ENCODE results near the gene PDHB. TPM values are rescaled to one million over a fixed set of nuclear protein-coding genes. Genes with fewer than 3 reads are reported as not detected.
A peak's percentile ranks its signal among the peaks of the same experiment; 100 is the strongest.

Gene PDHB
- polyA plus RNA-seq, 3 donors: 30.5 to 125 (median 112) TPM

GRCh38 chr3:58470363-58471024 lies 36.9 kb upstream of the PDHB start:
- Histone ChIP-seq H2AFZ (ENCODE audit: insufficient read depth, low read depth, low read length, poor library complexity, severe bottlenecking) (peak overlapping the region; percentile 57), H3K4me2 (replicated peaks; ENCODE audit: extremely low read depth, low read length, poor library complexity, severe bottlenecking) (peak overlapping the region; percentile 74), H3K36me3 (replicated peaks in 1 of 2; ENCODE audit: control insufficient read depth in 1 of 2, insufficient read depth in 2 of 2, low read length in 2 of 2) (no peaks in the 10 kb centered on the region), H3K9ac (ENCODE audit: insufficient read depth, low read length, poor library complexity, severe bottlenecking) (peak overlapping the region; percentile 64), H3K4me3 (replicated peaks in 1 of 3; ENCODE audit: low read depth in 2 of 3, low read length in 3 of 3) (peak overlapping the region in 1 of 3 experiments; percentile 77), H3K4me1 (ENCODE audit: control insufficient read depth in 1 of 2, insufficient read depth in 2 of 2, low read length in 2 of 2) (peaks cover 63 to 69% of the 10 kb centered on the region in 2 donors), H3K27me3 (ENCODE audit: control insufficient read depth in 2 of 2, insufficient read depth in 2 of 2, low read length in 2 of 2) (no peaks in the 10 kb centered on the region), H4K20me1 (ENCODE audit: insufficient read depth, low read length) (no peaks in the 10 kb centered on the region), H3K79me2 (ENCODE audit: insufficient read depth, low read length) (peaks cover 29% of the 10 kb centered on the region), H3K9me3 (replicated peaks in 1 of 2; ENCODE audit: control insufficient read depth in 1 of 2, insufficient read depth in 1 of 2, low read length in 2 of 2) (no peaks in the 10 kb centered on the region), H3K27ac (ENCODE audit: low read depth in 1 of 2, low read length in 2 of 2) (peak overlapping the region; percentile 94 to 96)
- intact Hi-C loops (cut with micrococcal nuclease): no loop called here
- 97% methylated on average over 5 of the region's 12 CpGs for WGBS (ENCODE audit: insufficient coverage)
- Mint-ChIP-seq H3K4me3 (peak overlapping the region in 1 of 2 donors; percentile 91), H3K36me3 (peaks cover 0 to 2% of the 10 kb centered on the region in 2 donors), H3K27ac (peak overlapping the region; percentile 92 to 99 (median 97)), H3K9me3 (no peaks in the 10 kb centered on the region), H3K4me1 (peaks cover 61% of the 10 kb centered on the region), H3K27me3 (ENCODE audit: low read depth in 3 of 3) (peaks cover 0 to 5% (median 1%) of the 10 kb centered on the region in 3 donors)
- no peak for TF ChIP-seq CTCF (IDR thresholded peaks at IDR 0.05)
- DNase-seq: no peak

GRCh38 chr3:58469096-58469495 lies 35.5 kb upstream of the PDHB start:
- Mint-ChIP-seq H3K27ac (peak overlapping the region in 1 of 7 donors; percentile 7), H3K36me3 (peaks cover 0 to 2% of the 10 kb centered on the region in 2 donors), H3K4me3 (no peak overlapping the region), H3K9me3 (no peaks in the 10 kb centered on the region), H3K4me1 (peaks cover 47% of the 10 kb centered on the region), H3K27me3 (ENCODE audit: low read depth in 3 of 3) (peaks cover 0 to 1% (median 0%) of the 10 kb centered on the region in 3 donors)
- H3K4me1 ChIP-seq (ENCODE audit: control insufficient read depth in 1 of 2, insufficient read depth in 2 of 2, low read length in 2 of 2): peaks cover 49 to 55% of the 10 kb centered on the region in 2 donors
- H4K20me1 ChIP-seq (ENCODE audit: insufficient read depth, low read length): no peaks in the 10 kb centered on the region
- peaks cover 26% of the 10 kb centered on the region for H3K79me2 ChIP-seq (ENCODE audit: insufficient read depth, low read length)
- no peak for DNase-seq
- no peaks in the 10 kb centered on the region for H3K27me3 ChIP-seq (ENCODE audit: control insufficient read depth in 2 of 2, insufficient read depth in 2 of 2, low read length in 2 of 2)
- no peak overlapping the region for H3K4me2 ChIP-seq (replicated peaks; ENCODE audit: extremely low read depth, low read length, poor library complexity, severe bottlenecking)
- H3K27ac ChIP-seq (ENCODE audit: low read depth in 1 of 2, low read length in 2 of 2): peak overlapping the region in 1 of 2 donors; percentile 96
- no peak overlapping the region for H3K9ac ChIP-seq (ENCODE audit: insufficient read depth, low read length, poor library complexity, severe bottlenecking)
- intact Hi-C loops (cut with micrococcal nuclease): loop anchor here in 1 of 2 donors (5.0 kb wide), 1 partner anchor 37 kb away; the partner anchor contains the start of gene PDHB
- WGBS (ENCODE audit: insufficient coverage): no CpG with 5 or more reads among the region's 4 CpGs
- H3K36me3 ChIP-seq (replicated peaks in 1 of 2; ENCODE audit: control insufficient read depth in 1 of 2, insufficient read depth in 2 of 2, low read length in 2 of 2): no peaks in the 10 kb centered on the region
- no peaks in the 10 kb centered on the region for H3K9me3 ChIP-seq (replicated peaks in 1 of 2; ENCODE audit: control insufficient read depth in 1 of 2, insufficient read depth in 1 of 2, low read length in 2 of 2)
- TF ChIP-seq CTCF (IDR thresholded peaks at IDR 0.05): no peak
- H2AFZ ChIP-seq (ENCODE audit: insufficient read depth, low read depth, low read length, poor library complexity, severe bottlenecking): no peak overlapping the region
- H3K4me3 ChIP-seq (replicated peaks in 1 of 3; ENCODE audit: low read depth in 2 of 3, low read length in 3 of 3): no peak overlapping the region
